ENCODE data around the gene COL19A1.

DNA sequence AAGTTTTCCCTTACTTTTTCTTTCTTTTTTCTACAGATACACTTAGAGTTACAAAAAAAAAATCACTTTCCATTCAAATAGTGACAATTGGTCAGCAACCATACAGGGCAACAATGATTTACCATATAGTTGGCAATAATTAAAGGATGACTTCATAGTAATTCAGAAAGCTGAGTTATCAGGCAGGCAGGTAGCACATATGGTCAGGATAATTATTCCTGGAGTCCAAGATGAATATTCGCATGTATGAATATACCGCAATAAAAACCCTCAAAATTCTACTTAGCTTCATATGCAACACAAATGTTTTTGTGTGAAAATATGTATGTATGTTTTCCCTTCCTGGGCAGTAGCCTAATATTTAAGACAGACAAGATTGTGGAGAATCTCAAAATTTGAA is 34.5 kb downstream of the COL19A1 start:
- TF ChIP-seq, protein P1, sequence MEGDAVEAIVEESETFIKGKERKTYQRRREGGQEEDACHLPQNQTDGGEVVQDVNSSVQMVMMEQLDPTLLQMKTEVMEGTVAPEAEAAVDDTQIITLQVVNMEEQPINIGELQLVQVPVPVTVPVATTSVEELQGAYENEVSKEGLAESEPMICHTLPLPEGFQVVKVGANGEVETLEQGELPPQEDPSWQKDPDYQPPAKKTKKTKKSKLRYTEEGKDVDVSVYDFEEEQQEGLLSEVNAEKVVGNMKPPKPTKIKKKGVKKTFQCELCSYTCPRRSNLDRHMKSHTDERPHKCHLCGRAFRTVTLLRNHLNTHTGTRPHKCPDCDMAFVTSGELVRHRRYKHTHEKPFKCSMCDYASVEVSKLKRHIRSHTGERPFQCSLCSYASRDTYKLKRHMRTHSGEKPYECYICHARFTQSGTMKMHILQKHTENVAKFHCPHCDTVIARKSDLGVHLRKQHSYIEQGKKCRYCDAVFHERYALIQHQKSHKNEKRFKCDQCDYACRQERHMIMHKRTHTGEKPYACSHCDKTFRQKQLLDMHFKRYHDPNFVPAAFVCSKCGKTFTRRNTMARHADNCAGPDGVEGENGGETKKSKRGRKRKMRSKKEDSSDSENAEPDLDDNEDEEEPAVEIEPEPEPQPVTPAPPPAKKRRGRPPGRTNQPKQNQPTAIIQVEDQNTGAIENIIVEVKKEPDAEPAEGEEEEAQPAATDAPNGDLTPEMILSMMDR (conservative IDR thresholded peaks at IDR 0.05; ENCODE audit: low read length), result no peak
- no peak for TF ChIP-seq EZH2phosphoT487 (IDR thresholded peaks at IDR 0.05; ENCODE audit: borderline replicate concordance, low read depth, low read length)
